Measurements from ENCODE around the gene KDELR3. TPM values are rescaled to one million over a fixed set of nuclear protein-coding genes. Genes with fewer than 3 reads are reported as not detected.

KDELR3 gene
- total RNA-seq, 1 experiment from 2014 or later, result 7.3 TPM

GRCh38 chr22:38422611-38423511 is 45.0 kb upstream of the KDELR3 start:
- Histone ChIP-seq H3K27ac (ENCODE audit: insufficient read length, low read depth, low read length) (no peak overlapping the region), H3K23ac (ENCODE audit: insufficient read length, low read depth, low read length) (no peak overlapping the region), H2AK5ac (ENCODE audit: insufficient read length, low read length) (no peak overlapping the region), H3K14ac (ENCODE audit: insufficient read depth, low read length) (peak overlapping the region; percentile 4; the same call in 1 of the 2 replicates), H2AFZ (ENCODE audit: low read length) (no peak overlapping the region), H2BK5ac (ENCODE audit: insufficient read length, low read length) (no peak overlapping the region), H4K8ac (replicated peaks; ENCODE audit: insufficient read length, low read depth, low read length) (no peak overlapping the region), H3K27me3 (ENCODE audit: insufficient read depth, low read length) (no peaks in the 10 kb centered on the region), H3K79me2 (ENCODE audit: insufficient read depth, low read length) (no peaks in the 10 kb centered on the region), H3K9ac (ENCODE audit: extremely low read depth, insufficient read length, low read length) (no peak overlapping the region), H3K56ac (ENCODE audit: insufficient read length, low read depth, low read length) (no peak overlapping the region), H4K20me1 (ENCODE audit: control insufficient read depth, insufficient read depth, insufficient read length) (no peaks in the 10 kb centered on the region), H3K23me2 (ENCODE audit: insufficient read length, low read depth, low read length, poor library complexity, severe bottlenecking) (no peaks in the 10 kb centered on the region), H2BK12ac (ENCODE audit: insufficient read length, low read depth, low read length) (no peak overlapping the region), H2BK20ac (ENCODE audit: low read depth, low read length, poor library complexity, severe bottlenecking) (no peak overlapping the region), H3K4me2 (ENCODE audit: insufficient read depth, insufficient read length, low read length) (no peak overlapping the region), H2BK120ac (ENCODE audit: low read depth, low read length, poor library complexity, severe bottlenecking) (no peak overlapping the region), H3K9me3 (ENCODE audit: control insufficient read depth, low read depth, low read length) (no peaks in the 10 kb centered on the region), H3K4me1 (ENCODE audit: insufficient read depth, low read length) (no peaks in the 10 kb centered on the region; the same call in 1 of the 2 replicates), H3K4ac (ENCODE audit: low read depth, low read length) (no peak overlapping the region), H3K79me1 (ENCODE audit: insufficient read depth, low read depth, low read length, poor library complexity, severe bottlenecking) (no peaks in the 10 kb centered on the region), H3K18ac (ENCODE audit: insufficient read length, low read depth, low read length) (no peak overlapping the region), H4K91ac (ENCODE audit: insufficient read length, low read depth, low read length) (no peak overlapping the region), H2BK15ac (ENCODE audit: low read depth, low read length) (no peak overlapping the region), H4K5ac (ENCODE audit: insufficient read length, low read depth, low read length) (no peak overlapping the region), H3T11ph (ENCODE audit: low read length) (no peak overlapping the region)
- H3K4me1 Mint-ChIP-seq, result peaks cover 23 to 40% of the 10 kb centered on the region in 2 experiments
- H3K9me3 Mint-ChIP-seq, result no peaks in the 10 kb centered on the region
- TF ChIP-seq CTCF (conservative IDR thresholded peaks at IDR 0.05), result no peak
- H3K4me3 Mint-ChIP-seq, result peak overlapping the region in 1 of 2 experiments; percentile 20; a peak in 1 of 5 replicates
- no peaks in the 10 kb centered on the region for H3K36me3 Mint-ChIP-seq (ENCODE audit: insufficient read depth in 1 of 3, low read depth in 3 of 3)
- no CpG with 5 or more reads among the region's 21 CpGs for WGBS (ENCODE audit: extremely low coverage, insufficient read length, low lambda C conversion rate)
- DNase-seq, result peak; percentile 59
- no peaks in the 10 kb centered on the region for H3K27me3 Mint-ChIP-seq (ENCODE audit: low read depth)
- 0 out of 7 replicates have a peak overlapping the region, but pooled peaks of 1 of the 3 experiments have one; percentile 68 for H3K27ac Mint-ChIP-seq

Data from H9 (cell line).